Suprapubic skin (tissue), 3 donors: Measurements from ENCODE around the gene IL17A.

ENCODE experiments used
- CTCF ChIP-seq, 2 donors: fragments of 200-600 bp in 1 of 2; fragments of 450-650 bp in 1 of 2; sonication (generic) in 1 of 2; IDR thresholded peaks; one replicate each; pipeline ENCODE4 v1.5.1; 2016 to 2019; ENCODE audit warnings: antibody characterized with exemption in 2 of 2, mild to moderate bottlenecking in 1 of 2, moderate library complexity in 1 of 2
- EP300 ChIP-seq: sonication (generic); formaldehyde crosslinking; IDR thresholded peaks from one replicate; pipeline ENCODE4 v1.6.1; 2017; ENCODE audit warnings: antibody characterized with exemption

- TF ChIP-seq EP300, result no peak
- no peak for TF ChIP-seq CTCF (IDR thresholded peaks at IDR 0.05)
Measured at GRCh38 chr6:52233005-52233404, 46.8 kb downstream of the IL17A start.
